HL-60 (cell line): ENCODE data around the gene DNAJC6.

Experiments used
- DNase-seq, 2 experiments: peaks; one replicate each; pipeline ENCODE4 v3.0.0-alpha.2; 2010 to 2020; ENCODE audit warnings: low read depth in 1 of 2, low spot score in 1 of 2
- H3K27ac ChIP-seq: fragments of 250-450 bp; sonication (Bioruptor Pico); replicated peaks from 2 replicates; pipeline ENCODE4 v1.5.1; 2020; ENCODE audit warnings: mild to moderate bottlenecking, moderate library complexity
- H3K27me3 ChIP-seq: fragments of 250-450 bp; sonication (Bioruptor Pico); 2 replicates; pipeline ENCODE4 v1.5.1; 2021; ENCODE audit warnings: mild to moderate bottlenecking, moderate library complexity; ENCODE audit not compliant: insufficient read depth, poor library complexity, severe bottlenecking
- H3K4me3 ChIP-seq: replicated peaks from 2 replicates; pipeline ENCODE4 v1.5.1; 2011; ENCODE audit warnings: mild to moderate bottlenecking, control low read depth, low read length; ENCODE audit not compliant: insufficient read depth
- GABPA ChIP-seq: IDR thresholded peaks from 2 replicates; pipeline ENCODE4 v1.6.1; 2012; ENCODE audit warnings: low read depth
- POLR2AphosphoS5 ChIP-seq: IDR thresholded peaks from 2 replicates; pipeline ENCODE4 v1.6.1; 2012; ENCODE audit warnings: low read depth
- SPI1 ChIP-seq: IDR thresholded peaks from 2 replicates; pipeline ENCODE4 v1.6.1; 2012; ENCODE audit warnings: low read depth, mild to moderate bottlenecking, borderline replicate concordance
- TF ChIP-seq, protein P1 (sequence below): IDR thresholded peaks from one replicate; pipeline ENCODE4 v1.5.1; 2011; ENCODE audit warnings: low read length, control low read depth, inconsistent platforms; ENCODE audit not compliant: insufficient read depth
- TF ChIP-seq, protein P2 (sequence below): IDR thresholded peaks from 2 replicates; pipeline ENCODE4 v1.6.1; 2012; ENCODE audit warnings: low read depth; ENCODE audit not compliant: insufficient replicate concordance

Gene DNAJC6

DNA sequence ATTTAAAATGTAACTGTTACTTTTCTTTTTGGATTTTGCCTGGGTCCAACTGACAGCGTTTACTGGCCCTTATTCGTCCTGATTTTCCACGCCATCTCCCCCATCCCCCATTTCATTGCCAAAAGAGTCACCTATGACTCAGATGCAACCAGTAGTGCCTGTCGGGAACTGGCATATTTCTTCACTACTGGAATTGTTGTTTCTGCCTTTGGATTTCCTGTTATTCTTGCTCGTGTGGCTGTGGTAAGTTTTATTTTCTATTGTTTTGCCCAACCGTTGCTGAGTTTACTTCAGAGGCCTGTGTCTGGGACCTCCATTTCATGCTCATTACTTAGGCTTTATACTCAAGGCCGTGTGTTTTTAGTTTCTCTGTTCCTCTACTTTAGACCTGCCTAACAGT, 120.5 kb downstream of the DNAJC6 start:
- no peak for TF ChIP-seq GABPA
- no peak for TF ChIP-seq SPI1
- TF ChIP-seq, protein P1, sequence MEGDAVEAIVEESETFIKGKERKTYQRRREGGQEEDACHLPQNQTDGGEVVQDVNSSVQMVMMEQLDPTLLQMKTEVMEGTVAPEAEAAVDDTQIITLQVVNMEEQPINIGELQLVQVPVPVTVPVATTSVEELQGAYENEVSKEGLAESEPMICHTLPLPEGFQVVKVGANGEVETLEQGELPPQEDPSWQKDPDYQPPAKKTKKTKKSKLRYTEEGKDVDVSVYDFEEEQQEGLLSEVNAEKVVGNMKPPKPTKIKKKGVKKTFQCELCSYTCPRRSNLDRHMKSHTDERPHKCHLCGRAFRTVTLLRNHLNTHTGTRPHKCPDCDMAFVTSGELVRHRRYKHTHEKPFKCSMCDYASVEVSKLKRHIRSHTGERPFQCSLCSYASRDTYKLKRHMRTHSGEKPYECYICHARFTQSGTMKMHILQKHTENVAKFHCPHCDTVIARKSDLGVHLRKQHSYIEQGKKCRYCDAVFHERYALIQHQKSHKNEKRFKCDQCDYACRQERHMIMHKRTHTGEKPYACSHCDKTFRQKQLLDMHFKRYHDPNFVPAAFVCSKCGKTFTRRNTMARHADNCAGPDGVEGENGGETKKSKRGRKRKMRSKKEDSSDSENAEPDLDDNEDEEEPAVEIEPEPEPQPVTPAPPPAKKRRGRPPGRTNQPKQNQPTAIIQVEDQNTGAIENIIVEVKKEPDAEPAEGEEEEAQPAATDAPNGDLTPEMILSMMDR = no peak
- TF ChIP-seq, protein P2, sequence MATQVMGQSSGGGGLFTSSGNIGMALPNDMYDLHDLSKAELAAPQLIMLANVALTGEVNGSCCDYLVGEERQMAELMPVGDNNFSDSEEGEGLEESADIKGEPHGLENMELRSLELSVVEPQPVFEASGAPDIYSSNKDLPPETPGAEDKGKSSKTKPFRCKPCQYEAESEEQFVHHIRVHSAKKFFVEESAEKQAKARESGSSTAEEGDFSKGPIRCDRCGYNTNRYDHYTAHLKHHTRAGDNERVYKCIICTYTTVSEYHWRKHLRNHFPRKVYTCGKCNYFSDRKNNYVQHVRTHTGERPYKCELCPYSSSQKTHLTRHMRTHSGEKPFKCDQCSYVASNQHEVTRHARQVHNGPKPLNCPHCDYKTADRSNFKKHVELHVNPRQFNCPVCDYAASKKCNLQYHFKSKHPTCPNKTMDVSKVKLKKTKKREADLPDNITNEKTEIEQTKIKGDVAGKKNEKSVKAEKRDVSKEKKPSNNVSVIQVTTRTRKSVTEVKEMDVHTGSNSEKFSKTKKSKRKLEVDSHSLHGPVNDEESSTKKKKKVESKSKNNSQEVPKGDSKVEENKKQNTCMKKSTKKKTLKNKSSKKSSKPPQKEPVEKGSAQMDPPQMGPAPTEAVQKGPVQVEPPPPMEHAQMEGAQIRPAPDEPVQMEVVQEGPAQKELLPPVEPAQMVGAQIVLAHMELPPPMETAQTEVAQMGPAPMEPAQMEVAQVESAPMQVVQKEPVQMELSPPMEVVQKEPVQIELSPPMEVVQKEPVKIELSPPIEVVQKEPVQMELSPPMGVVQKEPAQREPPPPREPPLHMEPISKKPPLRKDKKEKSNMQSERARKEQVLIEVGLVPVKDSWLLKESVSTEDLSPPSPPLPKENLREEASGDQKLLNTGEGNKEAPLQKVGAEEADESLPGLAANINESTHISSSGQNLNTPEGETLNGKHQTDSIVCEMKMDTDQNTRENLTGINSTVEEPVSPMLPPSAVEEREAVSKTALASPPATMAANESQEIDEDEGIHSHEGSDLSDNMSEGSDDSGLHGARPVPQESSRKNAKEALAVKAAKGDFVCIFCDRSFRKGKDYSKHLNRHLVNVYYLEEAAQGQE = no peak
- TF ChIP-seq POLR2AphosphoS5 = no peak
- no peaks in the 10 kb centered on the region for H3K27me3 ChIP-seq
- no peak for DNase-seq
- no peak overlapping the region for H3K27ac ChIP-seq
- no peak overlapping the region for H3K4me3 ChIP-seq

DNA sequence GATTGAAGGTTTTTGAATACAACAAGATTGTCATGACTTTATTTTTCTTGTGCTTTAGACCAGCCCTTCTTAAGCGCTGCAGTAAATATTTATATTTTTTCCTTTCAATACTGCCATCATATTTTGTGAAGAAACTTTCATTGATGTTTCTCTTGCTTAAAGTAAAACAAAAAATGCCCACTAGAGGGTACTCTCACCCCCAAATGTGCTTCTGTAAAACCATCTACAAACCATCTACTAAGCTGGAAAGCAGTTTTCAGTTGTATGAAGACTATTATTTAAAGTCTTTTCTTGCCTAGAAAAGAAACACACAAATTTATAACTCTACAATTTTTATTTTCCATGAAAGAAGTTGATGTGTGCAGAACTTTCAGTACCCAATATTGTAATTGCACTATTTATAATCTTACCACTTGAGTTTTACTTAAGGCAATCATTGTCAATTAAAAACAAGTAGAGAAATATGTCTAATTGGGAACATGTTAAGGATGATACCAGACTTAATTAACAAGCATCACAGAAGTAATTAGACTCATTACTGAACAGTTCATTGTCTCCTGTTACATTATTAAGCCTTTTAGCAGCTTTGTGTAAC, 121.9 kb downstream of the DNAJC6 start:
- no peaks in the 10 kb centered on the region for H3K27me3 ChIP-seq
- TF ChIP-seq, protein P1 = peak; percentile 20
- TF ChIP-seq POLR2AphosphoS5 (no peak), GABPA (no peak), SPI1 (no peak)
- TF ChIP-seq, protein P2 = no peak
- no peak overlapping the region for H3K27ac ChIP-seq
- no peak overlapping the region for H3K4me3 ChIP-seq
- peak in 1 of 2 experiments; percentile 9 for DNase-seq

DNA sequence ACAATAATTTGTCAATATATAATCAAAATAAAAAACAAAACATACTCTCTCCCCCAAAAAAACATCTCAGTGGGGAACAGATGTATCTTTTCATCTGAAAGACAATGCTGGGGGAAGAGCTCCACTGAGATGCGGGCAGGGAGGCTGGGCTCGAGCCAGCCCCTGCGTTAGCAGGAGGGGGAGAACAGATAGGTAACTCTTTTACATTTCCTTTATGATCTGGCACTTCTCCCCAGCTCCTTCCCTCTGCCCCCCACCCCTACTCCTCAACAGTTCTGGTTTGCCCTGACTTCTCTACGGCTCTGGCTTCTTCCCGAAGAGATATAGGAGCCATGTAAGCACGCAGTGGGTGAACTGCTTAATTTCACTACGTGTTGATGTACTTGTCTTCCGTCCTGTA, 123.6 kb downstream of the DNAJC6 start:
- Histone ChIP-seq H3K27me3 (no peaks in the 10 kb centered on the region), H3K27ac (no peak overlapping the region), H3K4me3 (no peak overlapping the region)
- DNase-seq = no peak
- TF ChIP-seq, protein P1 = no peak
- TF ChIP-seq, protein P2 = no peak
- TF ChIP-seq GABPA = no peak
